ENCODE measurements around the gene TMEM145.
"Not testable (repeated sequence)": the region's sequence is repeated elsewhere in the genome, so short reads cannot be mapped to it uniquely, and the experiment has no call there.

TMEM145 gene

DNA sequence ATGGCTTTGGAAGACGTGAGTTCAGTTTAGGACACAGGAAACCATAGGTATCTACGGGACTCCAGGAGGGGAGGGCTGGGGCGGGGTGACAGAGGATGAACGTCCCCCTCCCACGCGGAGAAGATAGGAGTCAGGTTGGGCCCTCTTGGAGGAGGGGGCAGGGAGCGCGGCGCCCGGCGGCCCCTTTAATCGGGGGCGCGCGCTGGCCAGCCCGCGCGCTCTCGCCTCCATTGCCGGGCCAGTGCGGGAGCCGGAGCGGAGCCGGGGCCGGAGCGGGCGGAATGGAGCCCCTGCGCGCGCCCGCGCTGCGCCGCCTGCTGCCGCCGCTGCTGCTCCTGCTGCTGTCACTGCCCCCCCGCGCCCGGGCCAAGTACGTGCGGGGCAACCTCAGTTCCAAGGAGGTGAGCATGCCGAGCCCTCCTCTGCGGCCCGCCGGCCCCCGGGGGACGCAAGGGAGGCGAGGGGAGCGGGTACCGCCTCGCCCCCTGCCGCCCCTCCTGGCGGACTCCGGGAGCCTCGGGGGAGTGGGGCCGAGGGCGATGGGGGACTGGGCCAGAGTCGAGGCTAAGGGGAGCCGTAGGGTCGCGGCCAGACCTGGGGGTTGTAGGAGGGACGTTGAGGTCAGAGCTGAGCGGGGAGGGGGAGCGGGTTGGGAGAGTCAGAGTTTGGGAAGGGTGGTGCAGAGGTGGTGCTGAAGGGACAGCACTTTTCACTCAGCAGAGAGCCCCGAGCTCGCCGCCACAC, at the start of gene TMEM145:
TMEM145 (plus strand) TSS at position 214 of the 744 bp plus-strand sequence; CDS start at position 282, 68 bp downstream.
- DNase-seq, result no peak

DNA sequence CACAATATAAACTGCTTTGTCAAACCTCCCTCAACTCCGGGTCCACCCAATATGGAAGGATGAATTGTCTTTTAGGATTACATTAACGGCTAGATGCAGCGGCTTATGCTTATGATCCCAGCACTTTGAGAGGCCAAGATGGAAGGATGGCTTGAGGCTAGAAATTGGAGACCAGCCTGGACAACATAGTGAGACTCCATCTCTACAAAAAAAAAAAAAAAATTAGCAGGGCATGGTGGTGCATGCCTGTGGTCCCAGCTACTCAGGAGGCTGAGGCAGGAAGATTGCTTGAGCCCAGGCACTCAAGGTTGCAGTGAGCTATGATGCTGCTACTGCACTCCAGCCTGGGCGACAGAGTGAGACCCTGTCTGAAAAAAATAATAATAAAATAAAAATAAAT, 47.0 kb upstream of the TMEM145 start:
- not testable (repeated sequence) for DNase-seq

DNA sequence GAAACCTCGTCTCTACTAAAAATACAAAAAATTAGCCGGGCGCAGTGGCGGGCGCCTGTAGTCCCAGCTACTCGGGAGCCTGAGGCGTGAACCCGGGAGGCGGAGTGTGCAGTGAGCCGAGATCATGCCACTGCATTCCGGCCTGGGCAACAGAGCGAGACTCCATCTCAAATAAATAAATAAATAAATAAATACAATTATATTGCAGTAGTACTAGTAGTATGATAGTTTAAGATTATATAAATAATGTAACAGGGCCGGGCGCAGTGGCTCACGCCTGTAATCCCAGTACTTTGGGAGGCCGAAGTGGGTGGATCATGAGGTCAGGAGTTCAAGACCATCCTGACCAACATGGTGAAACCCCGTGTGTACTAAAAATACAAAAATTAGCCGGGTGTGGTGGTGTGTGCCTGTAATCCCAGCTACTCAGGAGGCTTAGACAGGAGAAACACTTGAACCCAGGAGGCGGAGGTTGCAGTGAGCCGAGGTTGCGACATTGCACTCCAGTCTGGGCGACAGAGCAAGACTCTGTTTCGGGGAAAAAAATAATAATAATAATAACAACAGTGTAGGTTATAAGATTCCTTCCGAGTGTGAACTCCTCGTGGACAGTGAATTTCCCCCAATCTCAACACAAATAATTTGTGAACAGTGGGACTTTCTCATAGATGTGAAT, 46.0 kb upstream of the TMEM145 start:
- DNase-seq, result not testable (repeated sequence)

DNA sequence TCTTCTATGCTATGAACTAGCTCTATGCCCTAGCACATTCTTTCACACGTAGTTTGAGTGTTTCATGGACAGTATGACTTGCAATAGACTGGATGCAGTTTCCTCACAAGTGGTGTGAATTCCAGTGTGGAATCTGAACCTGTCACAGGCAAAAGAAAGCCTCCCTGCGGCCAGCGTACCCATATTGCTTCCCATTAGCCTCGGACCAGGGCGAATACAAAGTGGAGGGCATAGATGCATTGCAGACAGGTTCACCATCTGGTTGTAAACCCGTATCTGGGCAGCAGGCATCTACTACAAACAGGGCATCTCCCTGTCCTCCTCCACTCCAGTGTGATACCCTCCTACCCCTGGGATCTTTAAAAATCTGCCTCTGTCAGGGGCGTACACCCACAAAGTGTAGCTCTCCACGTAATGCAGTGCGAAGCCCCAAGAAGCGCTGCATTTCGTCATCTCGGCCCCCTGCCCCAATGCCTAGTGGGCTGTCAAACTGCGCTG, 45.4 kb upstream of the TMEM145 start:
- DNase-seq, result no peak

DNA sequence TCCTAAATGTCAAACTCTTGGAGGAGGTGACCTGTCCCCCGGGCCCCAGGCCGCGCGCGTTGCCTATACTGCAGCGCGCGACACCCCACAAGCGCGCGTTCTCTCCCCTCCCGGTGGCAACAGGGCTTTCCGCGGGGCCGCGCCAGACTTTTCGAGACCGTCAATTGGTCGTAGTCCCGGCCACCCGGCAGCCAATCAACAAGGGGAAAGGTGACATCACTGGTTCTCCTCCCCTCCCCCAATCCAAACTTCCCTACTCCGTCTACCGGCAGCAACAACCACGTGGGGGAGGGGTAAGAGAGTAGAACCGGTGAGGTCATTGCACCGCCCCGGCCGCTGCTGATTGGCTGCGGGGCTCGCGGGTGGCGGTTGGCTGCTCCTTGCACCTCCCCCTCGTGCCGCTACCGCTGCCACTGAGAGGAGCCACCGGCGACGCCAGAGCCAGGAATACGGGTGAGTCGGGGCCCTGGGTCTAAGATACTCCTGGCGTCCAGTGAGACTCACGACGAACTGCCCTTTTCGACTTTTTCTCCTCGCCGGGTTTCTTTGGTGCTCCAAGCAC, 44.9 kb upstream of the TMEM145 start:
- DNase-seq, result peak; percentile 100

DNA sequence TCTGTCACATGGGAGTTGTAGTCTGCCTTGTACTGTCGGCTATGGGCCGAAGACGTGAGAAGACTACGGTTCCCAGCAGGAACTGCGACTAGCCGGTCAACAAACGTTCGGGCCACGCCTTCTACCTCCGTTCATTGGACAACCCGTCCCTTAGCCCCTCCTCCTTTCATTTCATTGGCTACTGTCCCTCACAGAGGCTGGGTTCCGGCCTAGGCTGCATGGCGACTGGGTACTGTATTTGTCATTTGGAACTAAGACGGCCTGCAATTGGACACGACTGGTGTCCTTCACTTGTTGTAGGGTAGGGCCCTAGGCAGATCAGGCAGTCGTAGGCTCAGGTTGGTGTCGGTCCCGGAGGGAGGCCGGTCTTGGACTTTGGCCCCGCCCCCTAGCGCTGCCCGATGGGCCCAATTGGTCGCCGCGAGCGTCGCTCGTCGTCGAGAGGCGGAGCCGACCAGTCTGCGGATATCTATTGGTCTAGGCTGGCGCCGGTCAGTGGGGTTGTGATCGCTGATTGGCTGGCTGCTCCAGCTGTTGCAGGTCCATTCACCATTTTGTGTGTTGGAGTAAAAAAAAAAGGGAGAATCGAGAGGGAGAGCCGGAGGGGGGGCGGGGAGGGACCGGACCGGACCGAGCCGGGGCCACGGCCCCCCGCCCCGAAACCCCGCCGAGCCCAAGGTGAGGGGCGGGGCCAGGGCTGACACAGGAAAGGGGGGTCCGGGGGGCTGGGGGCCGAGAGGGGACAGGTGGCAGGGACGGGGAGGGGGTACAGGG, 44.2 kb upstream of the TMEM145 start, which contains the start of gene CIC:
CIC (plus strand) TSS at position 549 of the 774 bp plus-strand sequence. CDS start 2,532 bp downstream, outside the sequence.
- DNase-seq, result peak; percentile 100

DNA sequence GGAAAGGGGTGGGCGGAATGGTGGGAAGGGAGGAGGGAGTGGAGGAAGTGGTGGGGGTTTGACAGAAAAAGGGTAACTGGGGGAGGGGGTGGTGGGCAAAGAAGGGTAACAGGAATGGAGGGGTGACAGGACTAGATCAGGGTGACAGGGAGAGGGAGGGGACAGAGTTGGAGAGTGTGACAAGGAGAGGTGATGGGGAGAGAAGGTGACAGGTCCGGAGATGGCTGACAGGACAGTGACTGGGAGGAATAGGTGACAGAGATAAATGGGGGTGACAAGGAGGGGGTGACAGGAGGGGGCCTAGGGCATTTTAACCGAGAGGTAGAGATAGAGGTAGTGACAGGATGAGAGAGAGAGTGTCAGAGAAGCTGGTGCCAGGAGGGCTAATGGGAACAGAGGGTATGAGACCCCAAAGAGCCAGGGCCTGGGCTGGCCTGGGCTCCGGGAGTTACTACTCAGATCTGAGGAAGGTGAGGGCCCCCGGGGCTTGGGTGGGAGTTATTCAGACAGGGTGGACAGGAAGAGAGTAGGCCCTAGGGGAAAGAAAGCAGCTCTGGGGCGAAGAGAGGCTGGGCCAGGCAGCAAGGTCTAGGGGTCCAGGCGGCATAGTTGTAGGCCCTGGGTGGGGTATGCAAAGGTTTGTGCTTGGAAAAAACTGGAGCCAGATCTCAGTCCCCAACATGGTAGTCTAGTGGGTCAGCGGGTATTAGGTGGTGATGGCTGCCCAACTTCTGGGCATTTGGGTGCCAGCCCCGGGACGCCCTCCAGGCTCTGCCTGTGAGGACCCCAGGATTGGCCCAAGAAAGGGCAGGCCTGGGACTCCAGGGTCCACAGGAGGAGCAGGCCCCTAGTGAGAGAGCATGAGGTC, 43.4 kb upstream of the TMEM145 start:
- peak; percentile 66 for DNase-seq

DNA sequence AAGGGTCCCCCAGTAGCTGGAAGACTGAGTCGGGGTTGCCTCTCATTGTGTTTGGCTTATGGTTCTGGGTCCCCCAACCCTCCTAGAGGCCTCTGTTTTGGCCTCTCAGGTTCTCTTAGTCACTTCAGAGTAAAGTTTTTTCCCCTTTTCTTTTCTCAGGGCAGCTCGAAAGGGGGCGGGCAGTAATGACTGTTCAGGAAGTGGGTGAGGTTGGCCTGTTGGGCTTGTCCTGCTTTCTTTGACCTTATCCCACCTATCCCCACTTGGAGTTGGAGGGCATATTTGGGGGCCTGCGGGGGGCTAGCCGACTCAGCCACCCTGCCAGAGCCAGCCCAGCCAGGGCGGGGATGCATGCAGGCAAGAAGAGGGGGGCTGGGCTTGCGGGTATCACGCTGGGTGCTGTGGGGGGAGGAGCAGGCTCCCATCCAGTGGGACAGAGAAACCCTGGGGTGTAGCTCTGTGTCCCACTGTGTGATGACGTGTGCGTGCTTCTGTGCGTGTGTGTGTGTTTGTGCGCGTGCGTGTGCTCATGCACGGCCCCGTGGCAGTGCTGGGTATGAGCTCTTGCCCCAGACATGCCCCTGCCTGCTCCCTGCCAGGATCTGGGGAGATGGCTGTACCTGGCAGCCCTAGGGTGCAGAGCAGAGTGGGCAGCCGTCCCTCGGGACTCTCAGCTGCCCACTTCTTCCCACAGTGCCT, 42.6 kb upstream of the TMEM145 start:
- DNase-seq, result peak; percentile 88

DNA sequence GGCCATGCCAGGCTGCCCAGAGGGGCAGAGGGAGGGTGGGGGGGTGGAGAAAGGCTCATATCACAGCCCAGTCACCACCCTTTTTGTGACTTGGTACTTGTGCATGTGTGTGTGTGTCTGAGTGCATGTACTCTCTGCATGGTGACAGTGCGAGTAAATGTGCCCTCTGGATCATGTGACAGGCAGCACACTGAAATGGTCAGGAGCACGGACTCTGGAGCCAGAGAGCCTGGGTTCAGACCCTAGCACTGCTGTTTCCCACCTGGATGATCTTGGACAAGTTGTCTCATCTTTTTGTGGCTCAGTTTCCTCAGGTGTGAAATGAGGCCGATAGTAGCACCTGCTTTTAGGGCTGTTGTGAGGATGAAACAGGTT, 42.1 kb upstream of the TMEM145 start:
- DNase-seq, result no peak

DNA sequence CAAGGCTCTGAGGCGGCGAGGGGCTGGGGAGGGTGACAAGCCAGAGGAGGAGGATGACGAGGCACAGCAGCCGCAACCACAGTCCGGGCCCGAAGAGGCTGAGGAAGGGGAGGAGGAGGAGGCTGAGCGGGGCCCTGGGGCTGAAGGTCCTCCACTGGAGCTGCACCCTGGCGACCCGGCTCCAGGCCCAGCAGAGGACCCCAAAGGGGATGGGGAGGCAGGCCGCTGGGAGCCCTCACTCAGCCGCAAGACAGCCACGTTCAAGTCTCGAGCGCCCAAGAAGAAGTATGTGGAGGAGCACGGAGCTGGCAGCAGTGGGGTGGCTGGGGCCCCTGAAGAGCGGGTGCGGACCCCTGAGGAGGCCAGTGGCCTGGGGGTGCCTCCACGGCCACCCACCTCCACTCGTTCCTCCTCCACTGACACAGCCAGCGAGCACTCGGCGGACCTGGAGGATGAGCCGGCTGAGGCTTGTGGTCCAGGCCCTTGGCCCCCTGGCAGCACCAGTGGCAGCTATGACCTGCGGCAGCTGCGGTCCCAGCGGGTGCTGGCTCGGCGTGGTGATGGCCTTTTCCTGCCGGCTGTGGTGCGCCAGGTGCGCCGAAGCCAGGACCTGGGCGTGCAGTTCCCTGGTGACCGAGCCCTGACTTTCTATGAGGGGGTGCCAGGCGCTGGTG, 41.1 kb upstream of the TMEM145 start:
- DNase-seq, result no peak

DNA sequence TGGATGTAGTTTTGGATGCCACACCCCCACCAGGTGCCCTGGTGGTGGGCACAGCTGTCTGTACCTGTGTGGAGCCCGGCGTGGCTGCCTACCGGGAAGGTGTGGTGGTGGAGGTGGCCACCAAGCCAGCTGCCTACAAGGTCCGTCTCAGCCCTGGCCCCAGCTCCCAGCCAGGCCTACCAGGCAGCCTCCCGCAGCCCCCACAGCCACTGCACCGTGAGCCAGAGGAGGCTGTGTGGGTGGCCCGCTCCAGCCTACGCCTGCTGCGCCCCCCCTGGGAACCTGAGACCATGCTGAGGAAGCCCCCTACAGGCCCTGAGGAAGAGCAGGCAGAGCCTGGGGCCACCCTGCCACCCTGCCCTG, 40.6 kb upstream of the TMEM145 start:
- DNase-seq, result no peak

DNA sequence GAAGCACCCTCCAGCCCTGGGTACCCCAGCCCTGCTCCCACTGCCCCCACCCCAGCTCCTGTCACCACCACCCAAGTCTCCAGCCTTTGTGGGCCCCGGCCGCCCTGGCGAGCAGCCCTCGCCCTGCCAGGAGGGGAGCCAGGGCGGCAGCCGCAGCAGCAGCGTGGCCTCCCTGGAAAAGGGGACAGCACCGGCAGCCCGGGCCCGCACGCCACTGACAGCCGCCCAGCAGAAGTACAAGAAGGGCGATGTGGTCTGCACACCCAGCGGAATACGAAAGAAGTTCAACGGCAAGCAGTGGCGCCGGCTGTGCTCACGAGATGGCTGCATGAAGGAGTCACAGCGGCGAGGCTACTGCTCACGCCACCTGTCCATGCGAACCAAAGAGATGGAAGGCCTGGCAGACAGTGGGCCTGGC, 40.1 kb upstream of the TMEM145 start:
- no peak for DNase-seq

DNA sequence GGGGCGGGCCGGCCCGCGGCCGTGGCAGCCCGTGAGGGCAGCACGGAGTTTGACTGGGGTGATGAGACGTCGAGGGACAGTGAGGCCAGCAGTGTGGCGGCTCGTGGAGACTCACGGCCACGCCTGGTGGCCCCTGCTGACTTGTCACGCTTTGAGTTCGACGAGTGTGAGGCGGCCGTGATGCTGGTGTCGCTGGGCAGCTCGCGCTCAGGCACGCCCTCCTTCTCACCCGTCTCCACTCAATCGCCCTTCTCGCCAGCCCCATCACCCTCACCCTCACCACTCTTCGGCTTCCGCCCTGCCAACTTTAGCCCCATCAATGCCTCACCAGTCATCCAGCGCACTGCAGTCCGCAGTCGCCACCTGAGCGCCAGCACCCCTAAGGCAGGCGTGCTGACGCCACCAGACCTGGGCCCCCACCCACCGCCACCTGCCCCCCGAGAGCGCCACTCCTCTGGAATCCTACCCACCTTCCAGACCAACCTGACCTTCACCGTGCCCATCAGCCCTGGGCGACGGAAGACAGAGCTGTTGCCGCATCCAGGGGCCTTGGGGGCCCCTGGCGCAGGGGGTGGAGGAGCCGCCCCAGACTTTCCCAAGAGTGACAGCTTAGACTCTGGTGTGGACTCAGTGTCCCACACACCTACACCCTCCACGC, 39.6 kb upstream of the TMEM145 start:
- no peak for DNase-seq

DNA sequence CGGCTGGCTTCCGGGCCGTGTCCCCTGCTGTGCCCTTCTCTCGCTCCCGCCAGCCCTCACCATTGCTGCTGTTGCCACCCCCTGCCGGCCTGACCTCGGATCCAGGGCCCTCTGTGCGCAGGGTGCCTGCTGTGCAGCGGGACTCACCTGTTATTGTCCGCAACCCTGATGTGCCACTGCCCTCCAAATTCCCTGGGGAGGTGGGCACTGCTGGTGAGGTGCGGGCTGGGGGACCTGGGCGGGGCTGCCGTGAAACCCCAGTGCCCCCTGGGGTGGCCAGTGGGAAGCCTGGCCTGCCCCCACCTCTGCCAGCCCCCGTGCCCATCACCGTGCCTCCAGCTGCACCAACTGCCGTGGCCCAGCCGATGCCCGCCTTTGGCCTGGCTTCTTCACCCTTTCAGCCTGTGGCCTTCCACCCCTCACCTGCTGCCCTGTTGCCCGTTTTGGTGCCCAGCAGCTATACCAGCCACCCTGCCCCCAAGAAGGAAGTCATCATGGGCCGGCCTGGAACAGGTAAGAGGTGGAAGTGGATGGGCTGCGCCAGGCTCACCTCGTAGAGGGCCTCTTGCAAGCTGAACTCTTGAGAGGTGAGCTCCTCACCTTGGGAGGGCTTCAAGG, 38.9 kb upstream of the TMEM145 start:
- no peak for DNase-seq

DNA sequence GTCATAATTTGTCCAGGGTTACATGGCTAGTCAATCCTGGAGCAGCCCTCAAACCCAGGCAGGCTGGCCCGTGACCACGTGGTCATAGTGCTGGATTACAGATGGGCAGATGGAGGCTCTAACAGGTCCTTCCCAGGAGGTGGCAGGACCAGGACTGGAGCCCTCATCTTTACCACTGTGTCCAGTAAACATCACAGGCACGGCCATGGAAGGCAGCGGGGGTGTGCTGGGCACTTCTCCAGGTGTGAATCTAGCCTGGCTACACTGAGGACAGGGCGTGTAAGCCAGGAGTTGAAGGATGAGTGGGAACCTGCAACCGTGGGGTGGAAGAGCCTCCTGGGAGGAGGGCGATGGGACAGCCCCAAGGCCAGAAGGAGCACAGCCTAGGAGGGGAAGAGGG, 38.0 kb upstream of the TMEM145 start:
- no peak for DNase-seq

DNA sequence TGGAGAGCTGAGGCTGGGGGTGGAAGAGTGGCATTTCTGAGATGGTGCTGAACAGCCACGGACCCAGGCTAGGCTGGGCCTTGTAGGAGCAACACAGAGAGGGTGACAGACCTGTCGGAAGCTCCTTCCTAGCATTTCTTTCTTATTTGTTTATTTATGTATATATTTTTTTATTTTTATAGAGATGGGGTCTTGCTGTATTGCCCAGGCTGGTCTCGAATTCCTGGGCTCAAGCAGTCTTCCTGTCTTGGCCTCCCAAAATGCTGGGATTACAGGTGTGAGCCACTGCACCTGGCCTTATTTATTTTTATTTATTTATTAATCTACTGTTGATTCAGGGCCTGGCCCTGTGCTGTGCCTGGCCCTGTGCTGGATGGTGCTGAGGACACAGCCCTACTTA, 37.6 kb upstream of the TMEM145 start:
- no peak for DNase-seq

DNA sequence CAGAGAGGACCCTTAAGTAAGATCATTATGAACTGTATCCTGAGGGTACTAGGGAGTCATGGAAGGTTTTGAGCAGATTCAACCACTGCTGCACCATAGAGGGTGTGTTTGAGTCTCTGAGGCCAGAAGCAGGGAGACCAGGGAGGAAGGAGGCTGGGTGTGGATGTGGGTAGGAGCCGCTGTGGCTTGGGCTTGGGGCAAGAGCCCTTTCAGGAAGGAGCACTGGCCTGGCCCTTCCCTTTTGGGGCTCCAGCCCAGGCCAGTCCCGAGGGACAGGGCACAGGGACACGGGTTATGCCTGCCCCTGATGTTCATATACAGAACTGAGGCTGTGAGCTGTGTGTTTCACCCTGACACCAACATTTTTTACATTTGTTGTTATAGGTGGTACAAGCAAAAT, 36.8 kb upstream of the TMEM145 start:
- DNase-seq, result no peak

DNA sequence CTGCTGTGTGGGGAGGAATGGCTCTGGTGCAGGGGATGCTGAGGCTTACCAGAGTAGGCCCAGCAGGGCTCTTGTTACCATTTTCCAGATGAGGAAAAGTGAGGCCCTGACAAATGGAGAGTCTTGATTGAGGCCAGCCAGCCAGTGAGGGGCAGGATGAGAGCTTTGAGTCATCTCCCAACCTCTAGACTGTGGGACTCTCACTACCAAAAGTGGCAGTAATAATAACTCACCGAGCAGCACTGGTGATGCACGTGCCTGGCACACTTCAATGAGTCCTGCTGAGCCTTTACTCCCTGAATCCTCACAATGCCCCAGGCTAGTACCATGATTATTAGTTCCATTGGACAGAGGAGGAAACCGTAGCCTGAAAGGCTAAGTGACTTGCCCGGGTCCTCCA, 36.3 kb upstream of the TMEM145 start:
- no peak for DNase-seq

DNA sequence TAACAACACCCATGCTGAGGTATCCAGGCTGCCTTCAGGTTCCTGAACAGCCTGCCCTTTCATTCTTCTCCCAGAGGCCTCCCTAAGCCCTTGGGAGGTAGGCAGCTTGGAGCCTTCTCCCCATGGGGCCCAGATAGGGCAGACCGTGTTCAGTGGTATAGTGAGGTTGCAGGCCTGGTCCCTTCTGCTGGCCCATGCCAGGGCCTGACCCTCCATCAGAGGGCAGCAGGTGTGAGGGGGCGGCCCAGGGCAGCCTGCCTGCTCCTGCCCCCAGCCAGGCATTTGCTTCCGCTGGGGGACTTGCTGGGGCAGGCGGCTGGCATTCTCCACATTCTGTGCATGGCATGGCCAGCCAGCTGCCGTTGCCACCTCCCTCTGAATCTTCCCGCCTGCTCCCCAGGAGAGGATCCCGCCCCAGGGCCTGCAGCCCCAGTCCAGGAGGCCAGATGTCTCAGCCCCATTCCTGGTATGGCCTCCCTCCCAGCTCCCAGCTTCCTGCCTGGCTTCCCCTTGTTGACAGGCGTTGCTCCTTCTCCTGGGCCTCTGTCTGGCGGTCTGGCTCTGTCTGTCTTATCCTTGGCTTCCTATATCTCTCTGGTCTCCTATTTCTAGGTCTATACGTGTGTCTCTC, 35.2 kb upstream of the TMEM145 start:
- DNase-seq, result no peak
